Naive thymus-derived CD4-positive, alpha-beta T cell (primary cell): ENCODE data around the gene KIAA1328. TPM values are rescaled to one million over a fixed set of nuclear protein-coding genes. Genes with fewer than 3 reads are reported as not detected.

Source experiments
- ATAC-seq: fragments of 150-1000 bp; cut with Tn5 transposase; 2 replicates; pipeline ENCODE4 v1.10.0; 2021; ENCODE audit warnings: mild to moderate bottlenecking, moderate library complexity
- CTCF ChIA-PET: fragments of 350-600 bp; sonication (Branson Sonifier 250); formaldehyde crosslinking; loops from one replicate; lab custom pipeline; 2021; ENCODE audit warnings: antibody characterized with exemption; lab: Charles Lee
- POLR2A ChIA-PET: fragments of 350-600 bp; sonication (Branson Sonifier 250); formaldehyde crosslinking; loops from one replicate; lab custom pipeline; 2021; ENCODE audit warnings: antibody characterized with exemption, inconsistent platforms; lab: Charles Lee
- DNase-seq, 9 donors: peaks; one replicate each; pipeline versions ENCODE4 v3.0.0 to v3.0.0-alpha.2; 2020 to 2022; ENCODE audit warnings: mixed read lengths in 1 of 9
- H3K27ac ChIP-seq: one replicate; pipeline ENCODE4 v1.7.0; 2013; ENCODE audit warnings: mild to moderate bottlenecking, low read depth, low read length, moderate library complexity
- H3K27me3 ChIP-seq, 2 donors: one replicate each; pipeline ENCODE4 v1.7.0; 2013; ENCODE audit warnings: low read length in 2 of 2, mild to moderate bottlenecking in 2 of 2, moderate library complexity in 2 of 2; ENCODE audit not compliant: control insufficient read depth in 2 of 2, insufficient read depth in 2 of 2
- H3K36me3 ChIP-seq, 3 experiments: 1 replicate in 2 of 3; 2 replicates in 1 of 3; pipeline ENCODE4 v1.7.0; 2013; ENCODE audit warnings: low read length in 3 of 3, mild to moderate bottlenecking in 3 of 3, moderate library complexity in 1 of 3; ENCODE audit not compliant: insufficient read depth in 3 of 3, control insufficient read depth in 2 of 3
- H3K4me1 ChIP-seq, 2 donors: one replicate each; pipeline ENCODE4 v1.7.0; 2013; ENCODE audit warnings: low read length in 2 of 2, mild to moderate bottlenecking in 2 of 2, moderate library complexity in 1 of 2; ENCODE audit not compliant: control insufficient read depth in 2 of 2, insufficient read depth in 2 of 2
- H3K4me3 ChIP-seq: 2 replicates; pipeline ENCODE4 v1.7.0; 2013; ENCODE audit warnings: mild to moderate bottlenecking, low read length
- H3K9me3 ChIP-seq, 3 experiments: 1 replicate in 2 of 3; 2 replicates in 1 of 3; pipeline ENCODE4 v1.7.0; 2013; ENCODE audit warnings: low read length in 3 of 3; ENCODE audit not compliant: control insufficient read depth in 2 of 3
- H3K27ac Mint-ChIP-seq, 9 donors: one replicate each; pipeline ENCODE4 v1.8.0; 2020 to 2022; ENCODE audit warnings: mixed read lengths in 9 of 9, mild to moderate bottlenecking in 8 of 9, moderate library complexity in 5 of 9, inconsistent platforms in 2 of 9
- H3K27me3 Mint-ChIP-seq, 5 donors: one replicate each; pipeline ENCODE4 v1.8.0; 2021 to 2022; ENCODE audit warnings: mixed read lengths in 5 of 5, mild to moderate bottlenecking in 1 of 5
- H3K36me3 Mint-ChIP-seq, 5 donors: one replicate each; pipeline ENCODE4 v1.8.0; 2020 to 2022; ENCODE audit warnings: mixed read lengths in 5 of 5, mild to moderate bottlenecking in 3 of 5, inconsistent platforms in 1 of 5
- H3K4me1 Mint-ChIP-seq, 7 donors: one replicate each; pipeline ENCODE4 v1.8.0; 2020 to 2022; ENCODE audit warnings: mixed read lengths in 7 of 7, mild to moderate bottlenecking in 3 of 7, inconsistent platforms in 1 of 7
- H3K4me3 Mint-ChIP-seq, 10 donors: one replicate each; pipeline ENCODE4 v1.8.0; 2020 to 2022; ENCODE audit warnings: mild to moderate bottlenecking in 10 of 10, mixed read lengths in 10 of 10, moderate library complexity in 6 of 10, inconsistent platforms in 2 of 10
- H3K9me3 Mint-ChIP-seq, 11 donors: one replicate each; pipeline ENCODE4 v1.8.0; 2020 to 2022; ENCODE audit warnings: mixed read lengths in 11 of 11, mild to moderate bottlenecking in 4 of 11, inconsistent platforms in 1 of 11, moderate library complexity in 1 of 11
- intact Hi-C, 2 donors: fragments of 100-400 bp; cut with micrococcal nuclease; formaldehyde crosslinking; loops; one replicate each; pipeline ENCODE4 v1.15.1; 2023
- polyA plus RNA-seq, 2 donors: library from polyadenylated mRNA; unstranded; fragments of 300-500 nt; fragmentation: Illumina TruSeq; gene quantifications; one replicate each; pipeline ENCODE4 v1.2.3, GENCODE V29; 2021
- total RNA-seq, 6 experiments: library from RNA in 5 of 6; stranded (reverse) in 5 of 6; gene quantifications; 1 replicate in 5 of 6; 2 replicates in 1 of 6; pipeline ENCODE4 v1.2.3 and lab custom pipeline; 2021 to 2026

The KIAA1328 gene
- total and polyA plus RNA-seq, 7 experiments from 2014 or later, result 8.1 to 17.6 (median 13.2) TPM

DNA sequence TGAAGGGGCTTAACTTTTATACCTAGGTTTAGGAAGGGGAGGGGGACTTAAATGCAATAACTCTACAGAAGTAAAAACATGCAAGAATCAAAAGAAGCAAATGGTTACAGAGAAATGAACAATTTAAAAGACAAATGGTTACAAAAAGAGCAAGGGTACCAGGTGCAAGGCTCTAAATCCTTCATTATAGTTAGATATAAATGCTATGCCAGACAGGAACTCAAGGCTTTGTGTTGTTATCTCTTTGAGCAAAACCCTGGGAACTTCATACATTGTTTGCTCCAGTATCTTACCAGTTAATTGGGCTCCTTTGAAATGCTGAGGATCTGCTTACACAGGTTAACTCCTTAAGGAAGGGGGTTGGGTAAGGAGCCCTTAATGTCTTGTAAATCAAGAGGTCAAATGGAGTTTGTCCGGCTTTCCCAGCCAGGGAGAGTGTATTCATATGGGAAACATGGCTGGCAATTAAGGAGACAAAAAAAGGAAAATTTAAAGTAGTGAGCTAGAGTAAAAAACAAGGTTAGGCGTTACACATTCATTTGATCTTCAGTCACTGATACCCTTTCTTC lies 389.2 kb downstream of the KIAA1328 start:
- ChIA-PET CTCF (no interaction called here), POLR2A (no interaction called here)
- Mint-ChIP-seq H3K27ac (no peak overlapping the region), H3K36me3 (peaks cover 0 to 55% (median 33%) of the 10 kb centered on the region in 5 donors), H3K4me1 (peaks cover 0 to 3% (median 0%) of the 10 kb centered on the region in 7 donors), H3K9me3 (peaks cover 5 to 31% (median 13%) of the 10 kb centered on the region in 11 donors), H3K27me3 (no peaks in the 10 kb centered on the region), H3K4me3 (no peak overlapping the region)
- no peak overlapping the region for H3K4me3 ChIP-seq
- DNase-seq (no peak), ATAC-seq (no peak)
- no peaks in the 10 kb centered on the region for H3K4me1 ChIP-seq
- H3K27me3 ChIP-seq, result no peaks in the 10 kb centered on the region
- no peaks in the 10 kb centered on the region for H3K36me3 ChIP-seq
- intact Hi-C loops, result no loop called here
- no peak overlapping the region for H3K27ac ChIP-seq
- H3K9me3 ChIP-seq, result no peaks in the 10 kb centered on the region

DNA sequence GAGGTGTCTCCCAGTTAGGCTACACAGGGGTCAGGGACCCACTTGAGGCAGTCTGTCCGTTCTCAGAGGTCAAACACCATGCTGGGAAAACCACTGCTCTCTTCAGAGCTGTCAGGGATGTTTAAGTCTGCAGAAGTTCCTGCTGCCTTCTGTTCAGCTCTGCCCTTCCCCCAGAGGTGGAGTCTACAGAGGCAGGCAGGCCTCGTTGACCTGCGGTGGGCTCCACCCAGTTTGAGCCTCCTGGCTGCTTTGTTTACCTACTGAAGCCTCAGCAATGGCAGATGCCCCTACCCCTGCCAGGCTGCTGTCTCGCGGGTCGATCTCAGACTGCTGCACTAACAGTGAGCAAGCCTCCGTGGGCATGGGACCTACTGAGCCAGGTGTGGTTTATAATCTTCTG lies 390.3 kb downstream of the KIAA1328 start:
- Mint-ChIP-seq H3K27me3 (no peaks in the 10 kb centered on the region), H3K36me3 (peaks cover 0 to 51% (median 33%) of the 10 kb centered on the region in 5 donors), H3K9me3 (peaks cover 5 to 20% (median 11%) of the 10 kb centered on the region in 11 donors), H3K4me3 (no peak overlapping the region), H3K4me1 (peaks cover 0 to 3% (median 0%) of the 10 kb centered on the region in 7 donors), H3K27ac (no peak overlapping the region)
- H3K27me3 ChIP-seq, result no peaks in the 10 kb centered on the region
- ATAC-seq, result no peak
- ChIA-PET POLR2A (no interaction called here), CTCF (no interaction called here)
- no peak overlapping the region for H3K27ac ChIP-seq
- intact Hi-C loops, result no loop called here
- no peaks in the 10 kb centered on the region for H3K4me1 ChIP-seq
- H3K9me3 ChIP-seq, result no peaks in the 10 kb centered on the region
- H3K4me3 ChIP-seq, result no peak overlapping the region
- DNase-seq, result no peak
- no peaks in the 10 kb centered on the region for H3K36me3 ChIP-seq

- ChIA-PET POLR2A (no interaction called here), CTCF (no interaction called here)
- no peak for ATAC-seq
- H3K36me3 ChIP-seq, result no peaks in the 10 kb centered on the region
- Mint-ChIP-seq H3K4me3 (no peak overlapping the region), H3K9me3 (peaks cover 0 to 6% (median 2%) of the 10 kb centered on the region in 11 donors), H3K27me3 (no peaks in the 10 kb centered on the region), H3K4me1 (peaks cover 0 to 3% (median 0%) of the 10 kb centered on the region in 7 donors), H3K36me3 (peaks cover 0 to 53% (median 33%) of the 10 kb centered on the region in 5 donors), H3K27ac (no peak overlapping the region)
- intact Hi-C loops, result no loop called here
- no peaks in the 10 kb centered on the region for H3K4me1 ChIP-seq
- no peak overlapping the region for H3K4me3 ChIP-seq
- no peaks in the 10 kb centered on the region for H3K9me3 ChIP-seq
- no peaks in the 10 kb centered on the region for H3K27me3 ChIP-seq
- DNase-seq, result no peak
- H3K27ac ChIP-seq, result no peak overlapping the region
These were observed 393.5 kb downstream of the KIAA1328 start for GRCh38 chr18:37222354-37222998.

DNA sequence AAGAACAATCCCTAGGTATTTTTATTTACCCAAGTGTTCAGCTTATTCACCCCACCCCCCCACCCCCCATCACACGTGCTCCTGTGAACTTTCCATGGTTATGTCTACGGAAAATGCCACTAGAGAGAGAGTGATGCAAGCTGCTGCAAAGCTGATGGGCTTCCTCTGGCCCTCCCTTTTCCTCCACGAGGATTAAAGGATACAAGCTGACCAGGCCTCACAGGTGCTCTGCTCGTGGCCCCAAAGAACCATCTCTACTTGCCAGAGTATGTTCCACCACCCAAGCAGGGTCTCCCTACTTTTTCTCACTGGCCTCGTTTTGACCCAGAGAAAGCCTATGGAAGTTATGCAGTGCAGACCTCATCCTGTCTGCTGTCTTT lies 394.1 kb downstream of the KIAA1328 start:
- no peak for DNase-seq
- no peak overlapping the region for H3K4me3 Mint-ChIP-seq
- no peak overlapping the region for H3K27ac Mint-ChIP-seq
- ATAC-seq, result no peak
- ChIA-PET CTCF (no interaction called here), POLR2A (no interaction called here)
- H3K4me3 ChIP-seq, result no peak overlapping the region
- peaks cover 0 to 7% (median 4%) of the 10 kb centered on the region in 11 donors for H3K9me3 Mint-ChIP-seq
- intact Hi-C loops, result no loop called here
- H3K9me3 ChIP-seq, result no peaks in the 10 kb centered on the region
- no peak overlapping the region for H3K27ac ChIP-seq
- H3K36me3 Mint-ChIP-seq, result peaks cover 0 to 56% (median 33%) of the 10 kb centered on the region in 5 donors
- no peaks in the 10 kb centered on the region for H3K27me3 ChIP-seq
- no peaks in the 10 kb centered on the region for H3K27me3 Mint-ChIP-seq
- peaks cover 0 to 3% (median 0%) of the 10 kb centered on the region in 7 donors for H3K4me1 Mint-ChIP-seq
- no peaks in the 10 kb centered on the region for H3K4me1 ChIP-seq
- H3K36me3 ChIP-seq, result no peaks in the 10 kb centered on the region

GRCh38 chr18:37225279-37225678 lies 396.4 kb downstream of the KIAA1328 start:
- Histone ChIP-seq H3K4me3 (no peak overlapping the region), H3K36me3 (no peaks in the 10 kb centered on the region), H3K27me3 (no peaks in the 10 kb centered on the region), H3K27ac (no peak overlapping the region), H3K9me3 (no peaks in the 10 kb centered on the region), H3K4me1 (no peaks in the 10 kb centered on the region)
- ChIA-PET POLR2A (no interaction called here), CTCF (no interaction called here)
- H3K36me3 Mint-ChIP-seq, result peaks cover 0 to 57% (median 34%) of the 10 kb centered on the region in 5 donors
- DNase-seq (no peak), ATAC-seq (no peak)
- intact Hi-C loops, result no loop called here
- H3K27me3 Mint-ChIP-seq, result no peaks in the 10 kb centered on the region
- H3K9me3 Mint-ChIP-seq, result peaks cover 0 to 6% (median 2%) of the 10 kb centered on the region in 11 donors
- H3K4me3 Mint-ChIP-seq, result no peak overlapping the region
- H3K27ac Mint-ChIP-seq, result no peak overlapping the region
- H3K4me1 Mint-ChIP-seq, result no peaks in the 10 kb centered on the region

DNA sequence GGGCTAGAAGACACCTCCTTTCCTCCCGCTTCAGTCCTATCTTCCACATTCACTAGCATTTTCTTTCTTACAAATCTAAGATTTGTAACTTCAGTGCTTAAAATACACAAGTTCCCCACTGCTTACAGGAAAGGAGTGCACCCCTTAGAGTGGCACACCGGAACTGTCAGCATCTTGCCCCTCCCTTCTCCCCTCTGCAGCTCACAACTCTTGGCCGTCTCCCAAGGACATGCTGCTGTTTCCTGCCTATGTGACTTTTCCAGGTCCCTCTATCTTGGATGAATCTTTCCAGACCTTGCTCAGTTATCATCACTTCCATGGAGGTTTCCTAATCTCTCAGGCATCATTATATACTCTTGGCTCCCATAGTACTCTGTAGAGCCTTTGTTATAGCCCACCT lies 401.8 kb downstream of the KIAA1328 start:
- H3K4me1 ChIP-seq, result no peaks in the 10 kb centered on the region
- CTCF ChIA-PET, result no interaction called here
- no peaks in the 10 kb centered on the region for H3K9me3 ChIP-seq
- no peak for DNase-seq
- no peak overlapping the region for H3K27ac ChIP-seq
- no peak for ATAC-seq
- intact Hi-C loops, result no loop called here
- peaks cover 0 to 25% (median 7%) of the 10 kb centered on the region in 5 donors for H3K36me3 Mint-ChIP-seq
- H3K27ac Mint-ChIP-seq, result no peak overlapping the region
- peaks cover 0 to 3% (median 0%) of the 10 kb centered on the region in 7 donors for H3K4me1 Mint-ChIP-seq
- no peaks in the 10 kb centered on the region for H3K27me3 Mint-ChIP-seq
- H3K4me3 Mint-ChIP-seq, result no peak overlapping the region
- no peak overlapping the region for H3K4me3 ChIP-seq
- peaks cover 0 to 6% (median 2%) of the 10 kb centered on the region in 11 donors for H3K9me3 Mint-ChIP-seq
- H3K27me3 ChIP-seq, result no peaks in the 10 kb centered on the region
- no peaks in the 10 kb centered on the region for H3K36me3 ChIP-seq
- POLR2A ChIA-PET, result no interaction called here

DNA sequence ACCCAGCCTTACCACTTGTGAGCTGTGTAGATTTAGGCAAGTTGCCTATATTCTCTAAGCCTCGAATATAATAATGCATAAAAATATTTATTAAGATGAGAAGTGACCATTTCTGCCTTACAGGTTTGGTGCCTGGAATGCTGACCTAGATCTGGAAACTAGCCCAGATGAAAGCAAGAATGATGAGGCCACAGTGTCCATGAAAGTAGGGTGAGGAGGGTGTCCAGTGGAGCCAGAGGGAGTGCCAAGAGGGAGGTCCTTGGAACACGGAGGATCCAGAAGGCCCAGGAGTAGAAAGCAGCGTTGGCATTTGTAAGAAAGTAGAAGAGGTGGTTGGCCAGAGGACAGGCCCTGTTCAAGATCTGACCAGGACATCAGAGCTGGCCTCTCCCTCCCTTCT lies 402.3 kb downstream of the KIAA1328 start:
- no peak for DNase-seq
- Histone ChIP-seq H3K9me3 (no peaks in the 10 kb centered on the region), H3K27ac (no peak overlapping the region), H3K27me3 (no peaks in the 10 kb centered on the region), H3K4me3 (no peak overlapping the region), H3K36me3 (no peaks in the 10 kb centered on the region), H3K4me1 (no peaks in the 10 kb centered on the region)
- Mint-ChIP-seq H3K4me3 (no peak overlapping the region), H3K9me3 (peaks cover 0 to 6% (median under 1%) of the 10 kb centered on the region in 11 donors), H3K36me3 (peaks cover 0 to 20% (median 6%) of the 10 kb centered on the region in 5 donors), H3K4me1 (peaks cover 0 to 3% (median 0%) of the 10 kb centered on the region in 7 donors), H3K27ac (no peak overlapping the region), H3K27me3 (no peaks in the 10 kb centered on the region)
- ATAC-seq, result no peak
- ChIA-PET CTCF (no interaction called here), POLR2A (no interaction called here)
- intact Hi-C loops, result no loop called here
